Measurements from ENCODE around the gene RAI1. TPM values are rescaled to one million over a fixed set of nuclear protein-coding genes. Genes with fewer than 3 reads are reported as not detected.

The RAI1 gene
- total RNA-seq, 1 donor from 2014 or later: 40.1 TPM

DNA sequence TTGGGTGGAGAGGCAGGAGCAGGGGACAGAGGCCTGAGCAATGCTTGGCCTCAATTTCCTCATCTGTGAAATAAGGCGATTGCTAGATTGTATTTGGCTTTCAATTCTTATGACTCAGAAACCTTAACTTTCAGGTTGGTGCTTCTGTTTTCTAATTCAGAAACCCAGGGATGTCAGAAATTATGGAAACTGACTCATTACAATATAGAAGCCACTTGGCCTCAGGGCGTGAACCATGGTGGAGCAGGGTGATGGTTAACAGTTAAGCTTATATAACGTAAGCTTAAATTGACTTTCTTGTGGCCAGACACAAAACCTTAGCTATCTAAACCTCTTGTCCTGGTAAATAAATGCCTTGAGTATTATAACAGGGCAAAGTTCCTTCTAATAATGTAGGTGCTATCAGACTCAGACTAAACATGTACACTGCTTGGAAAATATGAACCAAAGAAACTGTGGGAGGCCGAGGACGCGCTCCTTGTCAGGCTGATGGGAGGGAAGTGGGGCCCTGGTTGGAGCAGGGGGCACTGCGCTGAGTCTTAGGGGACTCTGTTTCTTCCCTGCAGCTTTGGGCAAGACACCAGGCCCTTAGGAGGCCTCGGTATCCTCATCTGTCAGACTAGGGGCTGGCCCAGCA lies 172.7 kb downstream of the RAI1 start:
- H3K36me3 Mint-ChIP-seq (ENCODE audit: unreplicated experiment): peaks cover 3% of the 10 kb centered on the region
- no peak overlapping the region for H3K4me3 Mint-ChIP-seq (ENCODE audit: unreplicated experiment)
- no peak for DNase-seq (ENCODE audit: extremely low spot score, unreplicated experiment)
- H3K27ac Mint-ChIP-seq (ENCODE audit: unreplicated experiment): peak overlapping the region; percentile 71
- TF ChIP-seq, protein P1, sequence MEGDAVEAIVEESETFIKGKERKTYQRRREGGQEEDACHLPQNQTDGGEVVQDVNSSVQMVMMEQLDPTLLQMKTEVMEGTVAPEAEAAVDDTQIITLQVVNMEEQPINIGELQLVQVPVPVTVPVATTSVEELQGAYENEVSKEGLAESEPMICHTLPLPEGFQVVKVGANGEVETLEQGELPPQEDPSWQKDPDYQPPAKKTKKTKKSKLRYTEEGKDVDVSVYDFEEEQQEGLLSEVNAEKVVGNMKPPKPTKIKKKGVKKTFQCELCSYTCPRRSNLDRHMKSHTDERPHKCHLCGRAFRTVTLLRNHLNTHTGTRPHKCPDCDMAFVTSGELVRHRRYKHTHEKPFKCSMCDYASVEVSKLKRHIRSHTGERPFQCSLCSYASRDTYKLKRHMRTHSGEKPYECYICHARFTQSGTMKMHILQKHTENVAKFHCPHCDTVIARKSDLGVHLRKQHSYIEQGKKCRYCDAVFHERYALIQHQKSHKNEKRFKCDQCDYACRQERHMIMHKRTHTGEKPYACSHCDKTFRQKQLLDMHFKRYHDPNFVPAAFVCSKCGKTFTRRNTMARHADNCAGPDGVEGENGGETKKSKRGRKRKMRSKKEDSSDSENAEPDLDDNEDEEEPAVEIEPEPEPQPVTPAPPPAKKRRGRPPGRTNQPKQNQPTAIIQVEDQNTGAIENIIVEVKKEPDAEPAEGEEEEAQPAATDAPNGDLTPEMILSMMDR (IDR thresholded peaks at IDR 0.05): no peak
- H3K9me3 Mint-ChIP-seq (ENCODE audit: unreplicated experiment): no peaks in the 10 kb centered on the region
- no peaks in the 10 kb centered on the region for H3K27me3 Mint-ChIP-seq (ENCODE audit: unreplicated experiment)
- peaks cover 78% of the 10 kb centered on the region for H3K4me1 Mint-ChIP-seq (ENCODE audit: unreplicated experiment)

DNA sequence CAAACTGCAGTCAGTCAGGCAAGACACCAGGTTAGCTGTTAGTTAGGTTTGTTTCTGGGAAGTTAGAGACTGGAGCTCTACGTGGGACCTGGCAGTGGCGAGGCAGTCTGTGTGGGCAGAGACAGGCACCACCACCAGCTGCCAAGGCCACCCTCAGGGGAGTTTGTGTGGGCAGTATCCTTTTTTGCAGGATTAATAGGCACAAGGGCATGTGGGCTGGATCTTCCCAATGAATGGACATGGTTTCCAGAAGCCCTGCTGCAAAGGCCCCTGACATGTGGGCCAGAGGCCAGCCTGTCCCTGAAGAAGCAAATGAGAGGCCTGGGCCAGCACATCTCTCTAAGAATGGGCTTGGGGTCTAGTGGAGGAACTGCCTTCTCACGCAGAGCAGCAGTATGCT lies 174.7 kb downstream of the RAI1 start:
- DNase-seq (ENCODE audit: extremely low spot score, unreplicated experiment): no peak
- Mint-ChIP-seq H3K9me3 (ENCODE audit: unreplicated experiment) (no peaks in the 10 kb centered on the region), H3K4me3 (ENCODE audit: unreplicated experiment) (no peak overlapping the region), H3K4me1 (ENCODE audit: unreplicated experiment) (peaks cover 57% of the 10 kb centered on the region), H3K27me3 (ENCODE audit: unreplicated experiment) (no peaks in the 10 kb centered on the region), H3K36me3 (ENCODE audit: unreplicated experiment) (no peaks in the 10 kb centered on the region), H3K27ac (ENCODE audit: unreplicated experiment) (no peak overlapping the region)
- TF ChIP-seq, protein P1 (IDR thresholded peaks at IDR 0.05): no peak

DNA sequence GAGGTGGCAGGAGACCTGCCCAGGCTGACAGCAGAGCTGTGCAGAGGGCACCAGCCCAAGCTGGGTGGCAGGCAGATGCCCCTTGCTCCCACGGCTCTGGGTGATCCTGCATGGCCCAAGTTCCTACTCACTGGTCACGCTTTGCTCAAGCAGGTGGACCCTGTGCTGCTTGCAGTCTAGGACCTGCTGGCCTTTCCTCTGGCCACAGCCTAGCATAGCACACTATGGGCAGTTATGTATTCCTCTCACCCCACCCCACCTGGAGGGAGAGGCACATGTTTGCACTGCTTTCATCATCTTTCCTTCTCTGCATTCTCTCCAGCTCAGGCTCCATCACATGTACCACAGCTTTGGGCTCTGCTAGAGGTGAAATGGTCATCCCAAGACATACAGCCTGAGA lies 175.1 kb downstream of the RAI1 start:
- no peak overlapping the region for H3K4me3 Mint-ChIP-seq (ENCODE audit: unreplicated experiment)

DNA sequence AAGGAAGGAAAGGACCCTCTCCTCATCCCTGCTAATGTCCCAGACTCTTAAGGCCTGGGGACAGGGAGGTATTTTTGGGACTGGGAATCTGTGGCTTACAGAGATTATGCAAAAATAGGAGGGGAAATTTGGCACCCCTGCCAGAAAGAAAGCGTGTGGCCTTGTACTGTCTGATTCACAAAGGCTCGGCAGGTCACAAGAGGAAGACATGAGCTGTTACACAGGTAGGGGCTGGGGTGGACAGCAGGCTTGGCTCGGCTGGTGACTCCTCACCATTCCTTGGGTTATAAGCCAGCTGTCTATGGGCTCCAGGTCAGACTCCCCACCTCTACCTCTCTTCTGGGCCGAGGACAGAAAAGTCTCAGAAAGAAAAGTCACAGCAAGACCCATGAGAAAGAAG lies 176.2 kb downstream of the RAI1 start:
- Mint-ChIP-seq H3K27me3 (ENCODE audit: unreplicated experiment) (no peaks in the 10 kb centered on the region), H3K36me3 (ENCODE audit: unreplicated experiment) (no peaks in the 10 kb centered on the region), H3K27ac (ENCODE audit: unreplicated experiment) (no peak overlapping the region), H3K4me1 (ENCODE audit: unreplicated experiment) (peaks cover 42% of the 10 kb centered on the region), H3K4me3 (ENCODE audit: unreplicated experiment) (no peak overlapping the region), H3K9me3 (ENCODE audit: unreplicated experiment) (no peaks in the 10 kb centered on the region)
- DNase-seq (ENCODE audit: extremely low spot score, unreplicated experiment): no peak
- TF ChIP-seq, protein P1 (IDR thresholded peaks at IDR 0.05): no peak

More for the DNA sequence above, 175.1 kb downstream of the RAI1 start:
- H3K27me3 Mint-ChIP-seq (ENCODE audit: unreplicated experiment): no peaks in the 10 kb centered on the region
- TF ChIP-seq, protein P1 (IDR thresholded peaks at IDR 0.05): no peak
- H3K4me1 Mint-ChIP-seq (ENCODE audit: unreplicated experiment): peaks cover 53% of the 10 kb centered on the region
- no peak for DNase-seq (ENCODE audit: extremely low spot score, unreplicated experiment)
- H3K9me3 Mint-ChIP-seq (ENCODE audit: unreplicated experiment): no peaks in the 10 kb centered on the region
- no peaks in the 10 kb centered on the region for H3K36me3 Mint-ChIP-seq (ENCODE audit: unreplicated experiment)
- no peak overlapping the region for H3K27ac Mint-ChIP-seq (ENCODE audit: unreplicated experiment)

GRCh38 chr17:17859909-17860765 lies 178.9 kb downstream of the RAI1 start:
- H3K4me1 Mint-ChIP-seq (ENCODE audit: unreplicated experiment): peaks cover 19% of the 10 kb centered on the region
- H3K4me3 Mint-ChIP-seq (ENCODE audit: unreplicated experiment): no peak overlapping the region
- H3K27ac Mint-ChIP-seq (ENCODE audit: unreplicated experiment): no peak overlapping the region
- peaks cover 11% of the 10 kb centered on the region for H3K36me3 Mint-ChIP-seq (ENCODE audit: unreplicated experiment)
- TF ChIP-seq, protein P1 (IDR thresholded peaks at IDR 0.05): peak; percentile 95
- H3K27me3 Mint-ChIP-seq (ENCODE audit: unreplicated experiment): no peaks in the 10 kb centered on the region
- no peaks in the 10 kb centered on the region for H3K9me3 Mint-ChIP-seq (ENCODE audit: unreplicated experiment)
- DNase-seq (ENCODE audit: extremely low spot score, unreplicated experiment): no peak
